Caco-2 (cell line): ENCODE results near the gene GAA. TPM values are rescaled to one million over a fixed set of nuclear protein-coding genes. Genes with fewer than 3 reads are reported as not detected.

Source experiments
- BruUV-seq: library from RNA; stranded (reverse); fragments of 400-500 nt; replicated peaks from 2 replicates; lab custom pipeline; 2021; lab: Mats Ljungman, UMichigan
- CTCF ChIA-PET: fragments of 300-600 bp; sonication (Branson Sonifier 250); formaldehyde crosslinking; loops from one replicate; lab custom pipeline; 2022; ENCODE audit warnings: antibody characterized with exemption; lab: Charles Lee
- POLR2A ChIA-PET: fragments of 300-600 bp; sonication (Branson Sonifier 250); formaldehyde crosslinking; loops from one replicate; lab custom pipeline; 2022; ENCODE audit warnings: antibody characterized with exemption; lab: Charles Lee
- DNase-seq, 2 experiments: peaks; one replicate each; pipeline versions ENCODE4 v3.0.0 to v3.0.0-alpha.2; 2020 to 2022
- H3K27me3 ChIP-seq: replicated peaks from 2 replicates; pipeline ENCODE4 v1.6.0; 2011; ENCODE audit warnings: low read length; ENCODE audit not compliant: control insufficient read depth, insufficient read depth
- H3K36me3 ChIP-seq: 2 replicates; pipeline ENCODE4 v1.5.1; 2011; ENCODE audit warnings: low read length; ENCODE audit not compliant: control insufficient read depth, insufficient read depth
- H3K4me1 ChIP-seq: fragments of 250-450 bp; sonication (Bioruptor Pico); 2 replicates; pipeline ENCODE4 v1.5.1; 2020; ENCODE audit warnings: mild to moderate bottlenecking
- H3K4me3 ChIP-seq: 2 replicates; pipeline ENCODE4 v1.5.1; 2011; ENCODE audit warnings: low read depth, mild to moderate bottlenecking, control low read depth, low read length
- H3K9me3 ChIP-seq: fragments of 250-450 bp; sonication (Bioruptor Pico); 2 replicates; pipeline ENCODE4 v1.5.1; 2020; ENCODE audit warnings: mild to moderate bottlenecking, moderate library complexity
- H3K27ac Mint-ChIP-seq: one replicate; pipeline ENCODE4 v1.8.0; 2022; ENCODE audit warnings: mixed read lengths; ENCODE audit not compliant: unreplicated experiment
- H3K27me3 Mint-ChIP-seq: one replicate; pipeline ENCODE4 v1.8.0; 2022; ENCODE audit warnings: mixed read lengths; ENCODE audit not compliant: insufficient read depth, unreplicated experiment
- H3K36me3 Mint-ChIP-seq: one replicate; pipeline ENCODE4 v1.8.0; 2022; ENCODE audit warnings: mild to moderate bottlenecking, mixed read lengths; ENCODE audit not compliant: insufficient read depth, unreplicated experiment
- H3K4me1 Mint-ChIP-seq: one replicate; pipeline ENCODE4 v1.8.0; 2022; ENCODE audit warnings: low read depth, mixed read lengths; ENCODE audit not compliant: unreplicated experiment
- H3K4me3 Mint-ChIP-seq: one replicate; pipeline ENCODE4 v1.8.0; 2022; ENCODE audit warnings: mild to moderate bottlenecking, moderate library complexity, mixed read lengths; ENCODE audit not compliant: unreplicated experiment
- H3K9me3 Mint-ChIP-seq: one replicate; pipeline ENCODE4 v1.8.0; 2022; ENCODE audit warnings: mixed read lengths; ENCODE audit not compliant: unreplicated experiment
- CTCF ChIP-seq, 2 experiments: fragments of 200-600 bp in 1 of 2; IDR thresholded peaks; 1 replicate in 1 of 2; 2 replicates in 1 of 2; pipeline versions ENCODE4 v1.5.1 to v1.8.0; 2011 to 2022; ENCODE audit warnings: antibody characterized with exemption in 1 of 2, control low read depth in 1 of 2, inconsistent platforms in 1 of 2, low read depth in 1 of 2, low read length in 1 of 2, mild to moderate bottlenecking in 1 of 2, moderate library complexity in 1 of 2; ENCODE audit not compliant: insufficient read depth in 1 of 2, severe bottlenecking in 1 of 2, unreplicated experiment in 1 of 2
- intact Hi-C: fragments of 100-400 bp; cut with micrococcal nuclease; formaldehyde crosslinking; loops from one replicate; pipeline ENCODE4 v1.10.0; 2022; ENCODE audit not compliant: unreplicated experiment
- total RNA-seq: library from RNA; stranded (reverse); gene quantifications from 2 replicates; pipeline ENCODE4 v1.2.3, GENCODE V29; 2022

Gene GAA
- total RNA-seq, 1 experiment from 2014 or later = 42.4 TPM

GRCh38 chr17:80091376-80091775, 10.0 kb upstream of the GAA start:
- Histone ChIP-seq H3K4me1 (no peaks in the 10 kb centered on the region), H3K27me3 (no peaks in the 10 kb centered on the region), H3K4me3 (no peak overlapping the region), H3K36me3 (no peaks in the 10 kb centered on the region), H3K9me3 (no peaks in the 10 kb centered on the region)
- intact Hi-C loops = no loop called here
- no peak for TF ChIP-seq CTCF (IDR thresholded peaks at IDR 0.05; ENCODE audit: insufficient read depth in 1 of 2, low read depth in 1 of 2, low read length in 1 of 2, severe bottlenecking in 1 of 2, unreplicated experiment in 1 of 2)
- Mint-ChIP-seq H3K27me3 (peaks cover 3% of the 10 kb centered on the region), H3K4me3 (no peak overlapping the region), H3K4me1 (no peaks in the 10 kb centered on the region), H3K36me3 (no peaks in the 10 kb centered on the region), H3K9me3 (no peaks in the 10 kb centered on the region), H3K27ac (no peak overlapping the region)
- no TSS peak for BruUV-seq
- DNase-seq = no peak
- ChIA-PET CTCF (no interaction called here), POLR2A (no interaction called here)

- Histone ChIP-seq H3K9me3 (no peaks in the 10 kb centered on the region), H3K4me3 (no peak overlapping the region), H3K36me3 (no peaks in the 10 kb centered on the region), H3K27me3 (no peaks in the 10 kb centered on the region), H3K4me1 (no peaks in the 10 kb centered on the region)
- ChIA-PET CTCF (interaction anchor here (0.7 to 1.2 kb wide), 3 partner anchors 9 to 91 kb away, joined by 3 to 5 read pairs (median 4); partner anchors contain the start of gene GAA), POLR2A (no interaction called here)
- no TSS peak for BruUV-seq
- Mint-ChIP-seq H3K9me3 (no peaks in the 10 kb centered on the region), H3K36me3 (no peaks in the 10 kb centered on the region), H3K4me3 (no peak overlapping the region), H3K27me3 (no peaks in the 10 kb centered on the region), H3K4me1 (no peaks in the 10 kb centered on the region), H3K27ac (no peak overlapping the region)
- DNase-seq = no peak
- TF ChIP-seq CTCF (IDR thresholded peaks at IDR 0.05; ENCODE audit: insufficient read depth in 1 of 2, low read depth in 1 of 2, low read length in 1 of 2, severe bottlenecking in 1 of 2, unreplicated experiment in 1 of 2) = no peak
- intact Hi-C loops = no loop called here
These were observed 8.4 kb upstream of the GAA start for GRCh38 chr17:80092959-80093358.

GRCh38 chr17:80095038-80095843, 6.1 kb upstream of the GAA start:
- Mint-ChIP-seq H3K4me1 (no peaks in the 10 kb centered on the region), H3K4me3 (no peak overlapping the region), H3K27me3 (no peaks in the 10 kb centered on the region), H3K36me3 (no peaks in the 10 kb centered on the region), H3K9me3 (no peaks in the 10 kb centered on the region), H3K27ac (no peak overlapping the region)
- ChIA-PET CTCF (no interaction called here), POLR2A (no interaction called here)
- BruUV-seq = no TSS peak
- intact Hi-C loops = no loop called here
- TF ChIP-seq CTCF (IDR thresholded peaks at IDR 0.05; ENCODE audit: insufficient read depth in 1 of 2, low read depth in 1 of 2, low read length in 1 of 2, severe bottlenecking in 1 of 2, unreplicated experiment in 1 of 2) = no peak
- Histone ChIP-seq H3K36me3 (no peaks in the 10 kb centered on the region), H3K4me3 (no peak overlapping the region), H3K4me1 (no peaks in the 10 kb centered on the region), H3K27me3 (no peaks in the 10 kb centered on the region; the same call in 1 of the 2 replicates), H3K9me3 (no peaks in the 10 kb centered on the region)
- no peak for DNase-seq
